Activated CD8-positive, alpha-beta memory T cell treated with anti-CD3 and anti-CD28 coated beads, Interleukin-2, amount 10 ng/mL, durations not matched to agents 7 days and 5 days (primary cell): Measurements from ENCODE around the gene NPFFR2. TPM values are rescaled to one million over a fixed set of nuclear protein-coding genes. Genes with fewer than 3 reads are reported as not detected.
A peak's percentile ranks its signal among the peaks of the same experiment; 100 is the strongest.
"Not testable (repeated sequence)": the region's sequence is repeated elsewhere in the genome, so short reads cannot be mapped to it uniquely, and the experiment has no call there.

Experiments
- ATAC-seq: fragments of 150-1000 bp; cut with Tn5 transposase; one replicate; pipeline ENCODE4 v1.10.0; 2021; ENCODE audit warnings: moderate library complexity
- CTCF ChIA-PET: fragments of 350-600 bp; sonication (Branson Sonifier 250); formaldehyde crosslinking; loops from one replicate; lab custom pipeline; 2021; ENCODE audit warnings: antibody characterized with exemption; lab: Charles Lee
- DNase-seq: peaks from one replicate; pipeline ENCODE4 v3.0.0-alpha.2; 2020
- H3K27ac Mint-ChIP-seq: one replicate; pipeline ENCODE4 v1.8.0; 2021; ENCODE audit warnings: mild to moderate bottlenecking, mixed read lengths
- H3K27me3 Mint-ChIP-seq: one replicate; pipeline ENCODE4 v1.8.0; 2021; ENCODE audit warnings: mixed read lengths
- H3K36me3 Mint-ChIP-seq: one replicate; pipeline ENCODE4 v1.8.0; 2021; ENCODE audit warnings: mild to moderate bottlenecking, mixed read lengths
- H3K4me1 Mint-ChIP-seq: one replicate; pipeline ENCODE4 v1.8.0; 2021; ENCODE audit warnings: mixed read lengths
- H3K4me3 Mint-ChIP-seq: one replicate; pipeline ENCODE4 v1.8.0; 2021; ENCODE audit warnings: mild to moderate bottlenecking, moderate library complexity, mixed read lengths
- H3K9me3 Mint-ChIP-seq: one replicate; pipeline ENCODE4 v1.8.0; 2022; ENCODE audit warnings: low read depth, mixed read lengths
- total RNA-seq, 2 experiments: library from RNA; stranded (reverse); gene quantifications; one replicate each; pipeline ENCODE4 v1.2.3, GENCODE V29; 2021

Gene NPFFR2
- total RNA-seq, 2 experiments from 2014 or later: not detected

DNA sequence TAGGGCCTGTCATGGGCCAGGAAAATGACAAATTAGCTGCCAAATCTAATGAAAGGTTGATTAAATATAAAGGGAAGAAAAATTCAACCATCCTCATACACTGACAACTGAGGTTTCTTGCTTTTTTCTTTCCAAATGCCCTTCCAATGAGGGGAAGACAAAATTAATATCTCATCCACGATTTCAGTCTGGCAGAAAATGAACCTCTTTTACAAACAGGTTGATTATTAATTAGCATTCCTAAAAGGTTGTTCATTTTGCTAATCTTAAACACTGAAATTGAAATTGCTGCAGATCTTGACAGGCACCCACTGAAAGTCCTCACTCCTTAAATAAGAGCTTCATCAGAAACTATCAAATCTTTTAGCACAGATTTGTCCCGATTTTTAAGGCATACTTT lies 45.5 kb downstream of the NPFFR2 start:
- Mint-ChIP-seq H3K36me3 (no peaks in the 10 kb centered on the region), H3K9me3 (no peaks in the 10 kb centered on the region), H3K27ac (no peak overlapping the region), H3K4me1 (no peaks in the 10 kb centered on the region), H3K4me3 (no peak overlapping the region), H3K27me3 (no peaks in the 10 kb centered on the region)
- CTCF ChIA-PET: no interaction called here
- DNase-seq: no peak
- no peak for ATAC-seq

DNA sequence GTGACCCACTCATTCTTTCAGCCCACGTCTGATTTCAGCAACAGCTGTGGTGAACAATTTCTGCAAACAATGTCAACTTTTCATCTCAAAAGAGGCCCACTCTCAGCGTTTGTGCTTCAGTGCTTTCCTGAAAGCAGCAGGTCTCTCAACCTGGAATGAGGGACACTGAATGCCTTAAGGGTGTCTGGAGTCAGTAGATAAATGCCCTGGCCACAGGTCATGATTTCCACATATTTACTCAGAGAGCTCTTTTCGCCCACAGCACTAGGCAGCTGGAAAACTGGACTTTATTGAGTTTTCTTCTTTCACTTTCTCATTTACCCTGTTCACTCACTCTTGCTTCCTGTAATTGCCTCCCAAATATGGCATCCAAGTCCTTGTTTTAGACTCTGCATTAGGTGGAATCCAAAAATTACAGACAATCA lies 52.8 kb downstream of the NPFFR2 start:
- Mint-ChIP-seq H3K4me3 (no peak overlapping the region), H3K9me3 (no peaks in the 10 kb centered on the region), H3K27me3 (no peaks in the 10 kb centered on the region), H3K27ac (no peak overlapping the region), H3K4me1 (no peaks in the 10 kb centered on the region), H3K36me3 (no peaks in the 10 kb centered on the region)
- DNase-seq (no peak), ATAC-seq (no peak)
- CTCF ChIA-PET: no interaction called here

DNA sequence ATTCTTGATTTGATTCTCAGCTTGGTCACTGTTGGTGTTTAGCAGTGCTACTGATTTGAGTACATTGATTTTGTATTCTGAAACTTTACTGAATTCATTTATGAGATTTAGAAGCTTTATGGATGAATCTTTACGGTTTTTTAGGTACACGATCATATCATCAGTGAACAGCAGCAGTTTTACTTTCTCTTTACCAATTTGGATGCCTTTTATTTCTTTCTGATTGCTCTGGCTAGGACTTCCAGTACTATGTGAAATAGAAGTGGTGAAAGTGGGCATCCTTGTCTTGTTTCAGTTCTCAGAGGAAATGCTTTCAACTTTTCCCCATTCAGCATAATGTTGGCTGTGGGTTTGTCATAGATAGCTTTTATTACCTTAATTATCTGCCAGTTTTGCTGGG lies 58.8 kb downstream of the NPFFR2 start:
- H3K36me3 Mint-ChIP-seq, H3K4me3 Mint-ChIP-seq, H3K4me1 Mint-ChIP-seq, H3K9me3 Mint-ChIP-seq, DNase-seq, H3K27me3 Mint-ChIP-seq, CTCF ChIA-PET, ATAC-seq, H3K27ac Mint-ChIP-seq: not testable (repeated sequence)

DNA sequence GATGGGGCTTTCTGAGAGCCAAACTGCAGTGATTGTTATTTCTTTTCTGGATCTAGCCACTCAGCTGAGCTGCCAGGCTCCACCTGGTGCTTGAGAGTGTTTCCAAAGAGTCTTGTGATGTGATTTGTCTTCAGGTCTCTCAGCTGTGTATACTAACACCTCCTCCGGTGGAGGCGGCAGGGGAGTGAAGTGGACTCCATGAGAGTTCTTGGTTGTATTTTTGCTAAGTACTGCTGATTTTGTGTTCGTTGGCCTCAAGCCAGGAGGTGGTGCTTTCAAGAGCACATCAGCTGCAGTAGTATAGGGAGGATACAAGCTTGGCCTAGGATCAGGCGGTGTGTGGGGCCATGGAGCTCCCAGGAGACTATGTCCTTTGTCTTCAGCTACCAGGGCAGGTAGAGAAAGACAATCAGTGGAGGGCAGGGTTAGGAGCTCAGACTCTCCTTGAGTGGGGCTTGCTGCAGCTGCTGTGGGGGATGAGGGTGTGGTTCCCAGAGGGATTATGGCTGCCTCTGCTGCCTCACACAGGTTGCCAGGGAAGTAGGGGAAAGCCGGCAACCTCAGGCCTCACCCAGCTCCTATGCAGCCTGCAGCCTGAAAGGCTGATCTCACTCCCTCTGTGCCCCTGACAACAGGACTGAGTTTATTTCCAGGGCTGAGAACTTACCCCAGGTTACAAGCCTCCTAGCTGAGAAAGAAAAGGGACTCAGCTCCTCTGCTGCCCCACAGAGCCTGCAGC lies 62.4 kb downstream of the NPFFR2 start:
- H3K36me3 Mint-ChIP-seq: no peaks in the 10 kb centered on the region
- H3K27me3 Mint-ChIP-seq: no peaks in the 10 kb centered on the region
- H3K27ac Mint-ChIP-seq: no peak overlapping the region
- ATAC-seq: no peak
- CTCF ChIA-PET: no interaction called here
- H3K4me1 Mint-ChIP-seq: no peaks in the 10 kb centered on the region
- H3K4me3 Mint-ChIP-seq: no peak overlapping the region
- no peaks in the 10 kb centered on the region for H3K9me3 Mint-ChIP-seq
- DNase-seq: no peak

DNA sequence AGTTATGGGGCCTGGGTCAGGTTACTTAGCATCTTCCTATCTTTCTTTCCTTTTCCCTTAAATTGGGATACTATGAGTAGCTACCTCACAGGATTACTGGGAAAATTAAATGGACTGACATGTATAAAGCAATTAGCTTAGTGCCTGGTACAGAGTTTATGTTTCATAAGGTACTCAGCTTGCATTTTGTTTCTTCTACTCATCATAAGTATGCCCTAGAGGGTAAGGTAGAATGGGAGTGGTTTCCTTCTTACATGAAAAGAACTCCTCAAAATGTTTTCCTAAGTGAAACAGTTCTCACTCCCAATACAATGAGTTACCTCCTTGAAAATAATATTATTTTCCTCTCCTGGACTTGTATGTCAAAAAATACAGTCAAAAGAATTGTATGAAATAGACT lies 75.7 kb downstream of the NPFFR2 start:
- Mint-ChIP-seq H3K4me1 (peaks cover 3% of the 10 kb centered on the region), H3K36me3 (no peaks in the 10 kb centered on the region), H3K27ac (no peak overlapping the region), H3K4me3 (no peak overlapping the region), H3K9me3 (peaks cover 2% of the 10 kb centered on the region), H3K27me3 (peaks cover 3% of the 10 kb centered on the region)
- CTCF ChIA-PET: no interaction called here
- DNase-seq (no peak), ATAC-seq (no peak)

DNA sequence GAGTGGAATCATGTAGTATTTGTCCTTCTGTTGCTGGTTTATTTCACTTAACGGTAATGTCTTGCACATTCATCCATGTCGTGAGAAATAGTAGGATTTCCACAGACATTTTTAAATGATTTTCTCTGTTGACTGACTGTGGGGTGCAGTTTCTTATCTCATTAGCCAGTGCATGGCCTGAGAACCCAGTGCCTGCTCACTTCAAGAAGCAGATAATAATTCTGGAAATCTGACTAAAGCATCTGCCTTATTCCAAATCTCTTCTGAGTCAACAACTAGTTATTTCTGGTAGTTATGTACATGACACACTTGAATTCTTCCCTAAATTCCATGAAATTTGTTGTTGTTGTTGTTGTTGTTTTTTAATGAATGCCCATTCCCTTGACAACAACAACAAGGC lies 77.6 kb downstream of the NPFFR2 start:
- Mint-ChIP-seq H3K4me3 (no peak overlapping the region), H3K27me3 (peaks cover 3% of the 10 kb centered on the region), H3K36me3 (no peaks in the 10 kb centered on the region), H3K9me3 (peaks cover 4% of the 10 kb centered on the region), H3K4me1 (peaks cover 7% of the 10 kb centered on the region), H3K27ac (no peak overlapping the region)
- DNase-seq (no peak), ATAC-seq (no peak)
- CTCF ChIA-PET: no interaction called here

DNA sequence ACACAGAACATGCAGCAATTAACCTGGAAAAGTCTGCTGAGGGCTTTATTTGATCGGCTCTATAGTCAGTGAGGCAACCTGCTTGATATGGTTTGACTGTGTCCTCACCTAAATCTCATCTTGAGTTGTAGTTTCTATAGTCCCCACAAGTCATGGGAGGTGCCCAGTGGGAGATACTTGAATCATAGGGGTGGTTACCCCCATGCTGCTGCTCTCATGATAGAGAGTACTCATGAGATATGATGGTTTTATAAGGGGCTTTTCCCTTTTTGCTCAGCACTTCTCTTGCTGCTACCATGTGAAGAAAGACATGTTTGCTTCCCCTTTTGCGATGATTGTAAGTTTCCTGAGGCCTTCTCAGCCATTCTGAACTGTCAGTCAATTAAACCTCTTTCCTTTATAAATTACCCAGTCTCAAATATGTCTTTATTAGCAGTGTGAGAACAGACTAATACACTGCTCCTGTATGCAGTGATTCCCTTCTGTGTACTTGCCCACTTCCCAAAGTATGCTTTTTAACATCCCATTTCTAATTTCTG lies 78.2 kb downstream of the NPFFR2 start:
- Mint-ChIP-seq H3K4me3 (no peak overlapping the region), H3K27me3 (peaks cover 3% of the 10 kb centered on the region), H3K27ac (no peak overlapping the region), H3K9me3 (peaks cover 4% of the 10 kb centered on the region), H3K4me1 (peaks cover 7% of the 10 kb centered on the region), H3K36me3 (no peaks in the 10 kb centered on the region)
- DNase-seq (no peak), ATAC-seq (no peak)
- CTCF ChIA-PET: no interaction called here

DNA sequence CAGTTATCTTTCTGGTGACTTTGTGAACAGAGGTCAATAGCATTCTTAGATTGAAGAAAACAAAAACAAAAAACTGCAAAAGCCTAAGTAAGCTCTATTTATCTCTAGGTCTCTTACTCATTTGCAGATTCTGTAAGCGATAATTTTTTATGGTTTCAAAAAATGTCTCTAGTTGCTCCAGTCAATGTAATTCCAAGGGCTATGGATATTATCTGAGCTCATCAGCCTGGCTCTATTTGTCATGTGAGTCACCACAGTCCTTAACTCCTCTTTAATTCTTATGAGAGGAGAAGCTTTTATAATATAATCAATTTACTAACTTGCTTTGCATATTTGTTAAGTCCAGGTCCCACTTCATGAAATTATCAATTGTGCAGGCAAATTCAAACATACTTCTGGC lies 79.1 kb downstream of the NPFFR2 start:
- ATAC-seq (no peak), DNase-seq (no peak)
- Mint-ChIP-seq H3K27ac (no peak overlapping the region), H3K9me3 (peaks cover 4% of the 10 kb centered on the region), H3K36me3 (no peaks in the 10 kb centered on the region), H3K27me3 (peaks cover 3% of the 10 kb centered on the region), H3K4me1 (peaks cover 7% of the 10 kb centered on the region), H3K4me3 (no peak overlapping the region)
- CTCF ChIA-PET: no interaction called here

DNA sequence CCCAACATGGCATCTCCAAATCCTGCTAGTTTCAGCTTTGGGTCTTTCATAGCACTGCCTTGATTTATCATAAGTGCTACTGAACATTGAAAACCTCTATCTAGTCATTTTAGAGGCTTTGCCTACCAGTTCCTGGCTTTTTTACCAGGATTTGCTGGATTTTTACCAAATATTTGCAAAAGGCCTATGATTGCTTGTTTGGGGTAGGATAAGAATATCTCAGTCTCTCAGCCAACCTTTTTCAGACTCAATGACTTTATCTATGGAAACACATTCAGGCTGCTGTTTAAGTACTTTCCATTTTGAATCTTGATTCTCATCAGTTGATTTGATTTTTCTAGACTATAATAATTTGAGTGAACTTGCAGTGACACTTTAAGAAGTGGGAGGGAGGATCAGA lies 80.1 kb downstream of the NPFFR2 start:
- no peak overlapping the region for H3K4me3 Mint-ChIP-seq
- H3K4me1 Mint-ChIP-seq: peaks cover 7% of the 10 kb centered on the region
- H3K36me3 Mint-ChIP-seq: no peaks in the 10 kb centered on the region
- H3K9me3 Mint-ChIP-seq: peaks cover 4% of the 10 kb centered on the region
- no peak for DNase-seq
- peaks cover 3% of the 10 kb centered on the region for H3K27me3 Mint-ChIP-seq
- H3K27ac Mint-ChIP-seq: no peak overlapping the region
- ATAC-seq: no peak
- CTCF ChIA-PET: no interaction called here

DNA sequence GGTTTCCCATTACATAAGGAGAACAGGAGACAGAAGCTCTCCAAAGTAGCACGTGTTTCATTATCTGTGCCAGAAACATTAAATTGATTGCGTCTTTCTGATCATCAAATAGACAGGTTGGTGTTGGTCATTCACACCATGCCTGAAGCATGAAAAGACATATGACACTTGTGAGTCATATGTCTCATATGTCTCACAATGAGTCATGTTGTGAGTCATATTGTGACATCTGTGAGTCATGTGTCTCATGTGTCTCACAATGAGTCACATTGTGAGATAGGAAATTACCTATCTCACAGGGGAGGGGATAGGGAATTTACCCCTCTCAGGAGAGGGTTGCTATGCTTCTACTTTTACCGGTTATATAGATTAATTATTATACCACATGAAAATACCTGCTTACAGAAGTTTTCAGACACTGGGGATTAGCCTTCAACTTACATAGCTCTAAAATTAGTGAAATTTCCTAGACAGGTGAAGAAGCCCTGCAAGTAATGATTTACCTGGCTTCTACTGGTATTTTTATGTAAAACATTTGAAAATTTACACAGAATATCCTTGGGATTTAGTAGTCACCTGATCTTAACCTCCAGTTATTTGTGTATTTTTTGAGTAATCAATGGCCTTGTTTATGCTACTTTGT lies 80.8 kb downstream of the NPFFR2 start:
- CTCF ChIA-PET: no interaction called here
- DNase-seq (peak; percentile 43), ATAC-seq (peak; percentile 80)
- no peak overlapping the region for H3K27ac Mint-ChIP-seq
- H3K4me1 Mint-ChIP-seq: peaks cover 7% of the 10 kb centered on the region
- no peaks in the 10 kb centered on the region for H3K36me3 Mint-ChIP-seq
- peaks cover 4% of the 10 kb centered on the region for H3K9me3 Mint-ChIP-seq
- H3K27me3 Mint-ChIP-seq: peaks cover 3% of the 10 kb centered on the region
- no peak overlapping the region for H3K4me3 Mint-ChIP-seq

DNA sequence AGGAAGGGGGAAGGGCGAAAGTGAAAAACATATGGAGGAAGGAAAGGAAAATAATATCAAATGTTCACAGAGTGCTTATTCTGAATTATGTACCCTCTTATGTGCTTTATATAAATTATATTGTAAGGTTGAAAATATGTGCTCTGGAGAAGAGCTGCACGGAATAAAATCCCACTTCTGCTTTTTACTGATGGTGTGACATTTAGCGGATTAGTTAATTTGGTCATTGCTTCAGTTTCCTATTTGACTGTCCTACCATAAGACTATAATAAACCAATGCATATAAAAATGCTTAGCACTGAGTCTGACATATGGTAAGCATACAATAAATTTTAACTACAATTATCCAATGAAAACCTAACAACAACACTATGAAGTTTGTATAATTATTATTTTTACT lies 86.2 kb downstream of the NPFFR2 start:
- no peak overlapping the region for H3K27ac Mint-ChIP-seq
- CTCF ChIA-PET: no interaction called here
- no peaks in the 10 kb centered on the region for H3K9me3 Mint-ChIP-seq
- no peak overlapping the region for H3K4me3 Mint-ChIP-seq
- no peaks in the 10 kb centered on the region for H3K36me3 Mint-ChIP-seq
- H3K4me1 Mint-ChIP-seq: peaks cover under 1% of the 10 kb centered on the region
- ATAC-seq: no peak
- no peak for DNase-seq
- H3K27me3 Mint-ChIP-seq: no peaks in the 10 kb centered on the region

DNA sequence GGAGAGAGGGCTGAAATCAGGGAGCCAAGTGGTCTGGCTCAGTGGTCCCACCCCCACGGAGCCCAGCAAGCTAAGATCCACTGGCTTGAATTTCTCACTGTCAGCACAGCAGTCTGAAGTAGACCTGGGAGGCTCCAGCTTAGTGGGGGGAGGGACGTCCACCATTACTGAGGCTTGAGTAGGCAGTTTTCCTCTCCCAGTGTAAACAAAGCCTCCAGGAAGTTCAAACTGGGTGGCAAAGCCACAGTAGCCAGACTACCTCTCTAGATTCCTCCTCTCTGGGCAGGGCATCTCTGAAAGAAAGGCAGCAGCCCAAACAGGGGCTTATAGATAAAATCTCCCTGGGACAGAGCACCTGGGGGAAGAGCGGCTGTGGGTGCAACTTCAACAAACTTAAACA lies 88.1 kb downstream of the NPFFR2 start:
- no peak for DNase-seq
- Mint-ChIP-seq H3K36me3 (no peaks in the 10 kb centered on the region), H3K4me1 (no peaks in the 10 kb centered on the region), H3K4me3 (no peak overlapping the region), H3K27me3 (no peaks in the 10 kb centered on the region), H3K27ac (no peak overlapping the region), H3K9me3 (no peaks in the 10 kb centered on the region)
- CTCF ChIA-PET: no interaction called here
- ATAC-seq: no peak

DNA sequence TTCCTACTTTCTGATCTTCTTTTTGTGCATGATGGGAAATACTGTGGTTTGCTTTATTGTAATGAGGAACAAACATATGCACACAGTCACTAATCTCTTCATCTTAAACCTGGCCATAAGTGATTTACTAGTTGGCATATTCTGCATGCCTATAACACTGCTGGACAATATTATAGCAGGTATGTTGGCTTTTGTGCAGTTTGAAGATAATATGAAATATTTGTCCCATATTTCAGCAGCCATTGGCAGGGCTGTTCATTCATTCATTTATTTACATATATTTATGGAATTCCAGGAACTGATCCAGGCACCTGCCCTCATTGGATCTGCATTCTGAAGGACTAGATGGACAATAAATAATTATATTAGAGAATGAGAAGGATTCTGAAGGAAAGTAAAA lies 96.9 kb downstream of the NPFFR2 start:
- Mint-ChIP-seq H3K4me1 (no peaks in the 10 kb centered on the region), H3K36me3 (no peaks in the 10 kb centered on the region), H3K27ac (no peak overlapping the region), H3K27me3 (no peaks in the 10 kb centered on the region), H3K4me3 (no peak overlapping the region), H3K9me3 (no peaks in the 10 kb centered on the region)
- ATAC-seq (no peak), DNase-seq (no peak)
- CTCF ChIA-PET: no interaction called here

DNA sequence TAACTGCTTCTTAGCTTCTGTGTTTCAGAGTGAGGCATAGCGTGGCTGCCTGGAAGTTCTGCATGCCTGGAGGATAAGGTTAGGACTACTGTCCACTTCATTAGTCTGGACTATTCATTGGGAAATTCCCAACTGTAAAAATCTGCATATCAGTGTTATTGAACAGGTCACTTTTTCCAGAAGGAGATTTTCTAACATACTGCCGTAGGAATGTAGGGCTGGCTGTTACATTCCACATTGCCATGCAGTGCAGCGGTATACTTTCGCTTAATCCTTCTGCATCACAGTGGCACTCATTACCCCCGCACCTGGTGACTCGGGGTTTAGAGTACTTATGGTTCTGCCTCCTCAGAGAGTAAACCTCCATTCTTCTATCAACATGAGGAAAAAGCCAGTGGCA lies 104.6 kb downstream of the NPFFR2 start:
- H3K4me3 Mint-ChIP-seq: no peak overlapping the region
- H3K4me1 Mint-ChIP-seq: no peaks in the 10 kb centered on the region
- CTCF ChIA-PET: no interaction called here
- H3K27ac Mint-ChIP-seq: no peak overlapping the region
- DNase-seq: no peak
- no peaks in the 10 kb centered on the region for H3K27me3 Mint-ChIP-seq
- peaks cover under 1% of the 10 kb centered on the region for H3K9me3 Mint-ChIP-seq
- no peaks in the 10 kb centered on the region for H3K36me3 Mint-ChIP-seq
- ATAC-seq: no peak
